K562 (cell line): ENCODE measurements around the gene AAMDC. TPM values are rescaled to one million over a fixed set of nuclear protein-coding genes. Genes with fewer than 3 reads are reported as not detected.

Experiments used
- ELF4 ChIP-seq: fragments of 450-650 bp; formaldehyde crosslinking; IDR thresholded peaks from 2 replicates; pipeline ENCODE4 v1.4.0; 2022; ENCODE audit warnings: missing genetic modification characterization
- FOXJ3 ChIP-seq: sonication (generic); formaldehyde crosslinking; IDR thresholded peaks from 2 replicates; pipeline ENCODE4 v1.4.0; 2020; ENCODE audit warnings: mild to moderate bottlenecking, missing genetic modification reagents
- FOXM1 ChIP-seq, 2 experiments: fragments of 450-650 bp in 1 of 2; sonication (generic) in 1 of 2; formaldehyde crosslinking in 1 of 2; IDR thresholded peaks; 2 replicates each; pipeline versions ENCODE4 v1.6.1 to v1.9.0; 2017 to 2022; ENCODE audit warnings: low read depth in 2 of 2, mild to moderate bottlenecking in 2 of 2, missing genetic modification reagents in 1 of 2, moderate library complexity in 1 of 2
- MED1 ChIP-seq: sonication (generic); formaldehyde crosslinking; IDR thresholded peaks from 2 replicates; pipeline ENCODE4 v1.8.1; 2023; ENCODE audit warnings: missing genetic modification reagents, borderline replicate concordance
- OTX1 ChIP-seq: fragments of 450-650 bp; formaldehyde crosslinking; IDR thresholded peaks from 2 replicates; pipeline ENCODE4 v1.4.0; 2022; ENCODE audit warnings: mild to moderate bottlenecking
- PRDM10 ChIP-seq: fragments of 450-650 bp; IDR thresholded peaks from 2 replicates; pipeline ENCODE4 v1.6.1; 2018; ENCODE audit not compliant: partially characterized antibody
- RCOR1 ChIP-seq, 2 experiments: IDR thresholded peaks; 2 replicates each; pipeline ENCODE4 v1.6.1; 2012; ENCODE audit warnings: low read depth in 2 of 2, low read length in 2 of 2, borderline replicate concordance in 1 of 2, improper control_type of control experiment in 1 of 2
- SMARCB1 ChIP-seq: IDR thresholded peaks from 2 replicates; pipeline ENCODE4 v1.6.1; 2011; ENCODE audit warnings: improper control_type of control experiment, low read depth; ENCODE audit not compliant: insufficient read length
- STAG1 ChIP-seq: sonication (generic); formaldehyde crosslinking; IDR thresholded peaks from 2 replicates; pipeline ENCODE4 v1.5.0; 2020; ENCODE audit warnings: missing genetic modification reagents, borderline replicate concordance
- YY1 ChIP-seq, 3 experiments: IDR thresholded peaks; 2 replicates each; pipeline ENCODE4 v1.6.1; 2011; ENCODE audit warnings: low read length in 2 of 3, mild to moderate bottlenecking in 2 of 3, moderate library complexity in 2 of 3, borderline replicate concordance in 1 of 3, control low read depth in 1 of 3, low read depth in 1 of 3; ENCODE audit not compliant: insufficient read depth in 3 of 3, insufficient replicate concordance in 2 of 3, control insufficient read depth in 1 of 3, insufficient read length in 1 of 3; ENCODE audit errors: extremely low read depth in 1 of 3
- ZNF717 ChIP-seq: fragments of 250-450 bp; sonication (Bioruptor Pico); IDR thresholded peaks from 2 replicates; pipeline ENCODE4 v1.5.0; 2021
- polyA plus RNA-seq, 8 experiments: library from polyadenylated mRNA; depleted of rRNA in 4 of 8; stranded (reverse) in 5 of 8; unstranded in 3 of 8; fragments of >200 nt; fragmentation: Nextera tagmentation in 2 of 8; fragmentation: Illumina TruSeq in 1 of 8; extraction: Ambion mirVana in 2 of 8; extraction: Trizol in 1 of 8; gene quantifications; 2 replicates each; pipeline versions ENCODE4 v1.2.1 to v1.2.3, GENCODE V29; 2011 to 2014; ENCODE audit warnings: inconsistent platforms in 1 of 8, missing spikeins in 1 of 8
- total RNA-seq, 7 experiments: library from RNA; depleted of rRNA in 6 of 7; stranded (reverse); fragments of >200 nt in 6 of 7; fragmentation: Illumina TruSeq in 2 of 7; extraction: Trizol in 2 of 7; gene quantifications; 2 replicates each; pipeline versions ENCODE4 v1.2.1 to v1.2.3, GENCODE V29; 2011 to 2021; ENCODE audit warnings: low replicate concordance in 1 of 7
- TF ChIP-seq, protein P1 (sequence below), 2 experiments: fragments of 450-650 bp in 1 of 2; sonication (generic) in 1 of 2; formaldehyde crosslinking in 1 of 2; IDR thresholded peaks; 2 replicates each; pipeline versions ENCODE4 v1.7.1 to v1.9.0; 2016 to 2022; ENCODE audit warnings: inconsistent platforms in 1 of 2, mild to moderate bottlenecking in 1 of 2, missing genetic modification reagents in 1 of 2

Gene AAMDC
- total and polyA plus RNA-seq, 9 of the 15 experiments (the other 6 are each of a cell fraction or from before 2014, with no cell fraction given) = 10.4 to 40.6 (median 15.6) TPM

GRCh38 chr11:77821349-77821851, 456 bp downstream of the AAMDC start (continued):
- TF ChIP-seq, protein P1, sequence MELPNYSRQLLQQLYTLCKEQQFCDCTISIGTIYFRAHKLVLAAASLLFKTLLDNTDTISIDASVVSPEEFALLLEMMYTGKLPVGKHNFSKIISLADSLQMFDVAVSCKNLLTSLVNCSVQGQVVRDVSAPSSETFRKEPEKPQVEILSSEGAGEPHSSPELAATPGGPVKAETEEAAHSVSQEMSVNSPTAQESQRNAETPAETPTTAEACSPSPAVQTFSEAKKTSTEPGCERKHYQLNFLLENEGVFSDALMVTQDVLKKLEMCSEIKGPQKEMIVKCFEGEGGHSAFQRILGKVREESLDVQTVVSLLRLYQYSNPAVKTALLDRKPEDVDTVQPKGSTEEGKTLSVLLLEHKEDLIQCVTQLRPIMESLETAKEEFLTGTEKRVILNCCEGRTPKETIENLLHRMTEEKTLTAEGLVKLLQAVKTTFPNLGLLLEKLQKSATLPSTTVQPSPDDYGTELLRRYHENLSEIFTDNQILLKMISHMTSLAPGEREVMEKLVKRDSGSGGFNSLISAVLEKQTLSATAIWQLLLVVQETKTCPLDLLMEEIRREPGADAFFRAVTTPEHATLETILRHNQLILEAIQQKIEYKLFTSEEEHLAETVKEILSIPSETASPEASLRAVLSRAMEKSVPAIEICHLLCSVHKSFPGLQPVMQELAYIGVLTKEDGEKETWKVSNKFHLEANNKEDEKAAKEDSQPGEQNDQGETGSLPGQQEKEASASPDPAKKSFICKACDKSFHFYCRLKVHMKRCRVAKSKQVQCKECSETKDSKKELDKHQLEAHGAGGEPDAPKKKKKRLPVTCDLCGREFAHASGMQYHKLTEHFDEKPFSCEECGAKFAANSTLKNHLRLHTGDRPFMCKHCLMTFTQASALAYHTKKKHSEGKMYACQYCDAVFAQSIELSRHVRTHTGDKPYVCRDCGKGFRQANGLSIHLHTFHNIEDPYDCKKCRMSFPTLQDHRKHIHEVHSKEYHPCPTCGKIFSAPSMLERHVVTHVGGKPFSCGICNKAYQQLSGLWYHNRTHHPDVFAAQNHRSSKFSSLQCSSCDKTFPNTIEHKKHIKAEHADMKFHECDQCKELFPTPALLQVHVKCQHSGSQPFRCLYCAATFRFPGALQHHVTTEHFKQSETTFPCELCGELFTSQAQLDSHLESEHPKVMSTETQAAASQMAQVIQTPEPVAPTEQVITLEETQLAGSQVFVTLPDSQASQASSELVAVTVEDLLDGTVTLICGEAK (IDR thresholded peaks at IDR 0.05) = peak; percentile 7; the same call in 1 of the 2 replicates
- TF ChIP-seq, protein P1 (CRISPR knock-in tag; IDR thresholded peaks at IDR 0.05) = no peak
- TF ChIP-seq SMARCB1 (no peak), FOXJ3 (CRISPR knock-in tag) (no peak), ZNF717 (CRISPR knock-in tag) (no peak), OTX1 (CRISPR knock-in tag) (0 out of 2 replicates have a peak, but pooled peaks have one; percentile 59), YY1 (IDR thresholded peaks at IDR 0.05; ENCODE audit: borderline replicate concordance in 1 of 3, control insufficient read depth in 1 of 3, extremely low read depth in 1 of 3, insufficient read depth in 3 of 3, insufficient read length in 1 of 3, insufficient replicate concordance in 2 of 3, low read depth in 1 of 3, low read length in 2 of 3) (no peak), PRDM10 (peak; percentile 7), RCOR1 (IDR thresholded peaks at IDR 0.05; ENCODE audit: borderline replicate concordance in 1 of 2, low read depth in 2 of 2, low read length in 2 of 2) (no peak), ELF4 (0 out of 2 replicates have a peak, but pooled peaks have one; percentile 19), STAG1 (CRISPR knock-in tag) (no peak), FOXM1 (IDR thresholded peaks at IDR 0.05; ENCODE audit: low read depth) (no peak), FOXM1 (CRISPR knock-in tag; IDR thresholded peaks at IDR 0.05; ENCODE audit: low read depth) (no peak), MED1 (CRISPR knock-in tag) (no peak)
